OCI-LY3 (cell line): ENCODE results near the gene VWC2L.

Experiments
- H2AFZ ChIP-seq: fragments of 200-600, 300-600 bp; shearing (Covaris generic); 2 replicates; pipeline ENCODE4 v1.6.0; 2014; ENCODE audit warnings: antibody characterized with exemption, low read depth, low read length
- H3K27ac ChIP-seq: fragments of 200-600, 300-600 bp; sonication (generic); 2 replicates; pipeline ENCODE4 v1.5.1; 2014; ENCODE audit warnings: mild to moderate bottlenecking, low read length, moderate library complexity, mixed read lengths
- H3K27me3 ChIP-seq: fragments of 200-600, 300-600 bp; sonication (generic); 2 replicates; pipeline ENCODE4 v1.6.1; 2014; ENCODE audit warnings: low read depth, low read length, mixed read lengths
- H3K36me3 ChIP-seq: fragments of 200-600, 300-600 bp; sonication (generic); replicated peaks from 2 replicates; pipeline ENCODE3; 2014; ENCODE audit warnings: low read depth, low read length, mixed read lengths
- H3K4me1 ChIP-seq: fragments of 300-600, 200-600 bp; sonication (generic); 2 replicates; pipeline ENCODE4 v1.6.1; 2014; ENCODE audit warnings: low read length, mixed read lengths
- H3K4me2 ChIP-seq: fragments of 200-600, 300-600 bp; sonication (generic); 2 replicates; pipeline ENCODE4 v1.6.1; 2014; ENCODE audit warnings: low read length, mixed read lengths
- H3K4me3 ChIP-seq: fragments of 300-600, 200-600 bp; sonication (generic); 2 replicates; pipeline ENCODE4 v1.5.1; 2014; ENCODE audit warnings: antibody characterized with exemption, mild to moderate bottlenecking, low read length, moderate library complexity
- H3K79me2 ChIP-seq: fragments of 300-600, 200-600 bp; shearing (Covaris generic); 2 replicates; pipeline ENCODE4 v1.6.1; 2014; ENCODE audit warnings: mild to moderate bottlenecking, low read length, mixed read lengths
- H3K9ac ChIP-seq: fragments of 300-600, 200-600 bp; shearing (Covaris generic); 2 replicates; pipeline ENCODE4 v1.6.0; 2014; ENCODE audit warnings: mild to moderate bottlenecking, low read length, moderate library complexity
- H3K9me3 ChIP-seq: fragments of 200-600, 300-600 bp; shearing (Covaris generic); 2 replicates; pipeline ENCODE4 v1.6.1; 2014; ENCODE audit warnings: low read length, mixed read lengths; ENCODE audit not compliant: insufficient read depth
- H4K20me1 ChIP-seq: fragments of 200-600, 300-600 bp; sonication (generic); 2 replicates; pipeline ENCODE4 v1.6.1; 2016; ENCODE audit warnings: low read length, mixed read lengths; ENCODE audit not compliant: insufficient read depth
- EZH2phosphoT487 ChIP-seq: fragments of 200-600 bp; shearing (Covaris generic); IDR thresholded peaks from 2 replicates; pipeline ENCODE4 v1.6.1; 2018; ENCODE audit warnings: antibody characterized with exemption, mixed run types, low read depth
- TF ChIP-seq, protein P1 (sequence below): fragments of 200-600, 300-600 bp; sonication (generic); IDR thresholded peaks from 2 replicates; pipeline ENCODE4 v1.5.1; 2014; ENCODE audit warnings: antibody characterized with exemption, low read length, low read depth

The VWC2L gene

DNA sequence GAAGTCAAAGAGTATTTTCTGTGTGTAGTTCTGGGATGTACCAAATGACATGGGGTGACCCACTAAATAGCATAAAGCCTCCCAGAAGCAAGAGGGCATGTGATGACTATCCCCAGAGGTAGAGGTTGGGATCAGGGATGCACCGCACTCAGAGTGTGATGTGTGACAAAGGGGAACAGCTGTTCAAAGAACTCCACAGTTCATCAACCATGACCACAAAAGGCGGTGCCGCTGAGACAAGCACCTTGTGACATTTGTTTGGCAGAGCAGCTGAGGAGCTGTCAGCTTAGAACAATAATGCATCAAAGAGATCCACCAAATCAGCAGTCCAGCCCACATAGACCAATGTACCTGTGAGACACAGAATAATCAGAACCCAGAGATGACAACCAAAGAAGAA is 81.3 kb downstream of the VWC2L start:
- H3K4me1 ChIP-seq = no peaks in the 10 kb centered on the region
- no peak overlapping the region for H3K4me3 ChIP-seq
- no peak overlapping the region for H2AFZ ChIP-seq
- no peak overlapping the region for H3K9ac ChIP-seq
- no peaks in the 10 kb centered on the region for H3K36me3 ChIP-seq
- no peaks in the 10 kb centered on the region for H4K20me1 ChIP-seq
- no peaks in the 10 kb centered on the region for H3K27me3 ChIP-seq
- H3K4me2 ChIP-seq = no peak overlapping the region
- H3K9me3 ChIP-seq = no peaks in the 10 kb centered on the region
- H3K27ac ChIP-seq = no peak overlapping the region
- no peak for TF ChIP-seq EZH2phosphoT487
- TF ChIP-seq, protein P1, sequence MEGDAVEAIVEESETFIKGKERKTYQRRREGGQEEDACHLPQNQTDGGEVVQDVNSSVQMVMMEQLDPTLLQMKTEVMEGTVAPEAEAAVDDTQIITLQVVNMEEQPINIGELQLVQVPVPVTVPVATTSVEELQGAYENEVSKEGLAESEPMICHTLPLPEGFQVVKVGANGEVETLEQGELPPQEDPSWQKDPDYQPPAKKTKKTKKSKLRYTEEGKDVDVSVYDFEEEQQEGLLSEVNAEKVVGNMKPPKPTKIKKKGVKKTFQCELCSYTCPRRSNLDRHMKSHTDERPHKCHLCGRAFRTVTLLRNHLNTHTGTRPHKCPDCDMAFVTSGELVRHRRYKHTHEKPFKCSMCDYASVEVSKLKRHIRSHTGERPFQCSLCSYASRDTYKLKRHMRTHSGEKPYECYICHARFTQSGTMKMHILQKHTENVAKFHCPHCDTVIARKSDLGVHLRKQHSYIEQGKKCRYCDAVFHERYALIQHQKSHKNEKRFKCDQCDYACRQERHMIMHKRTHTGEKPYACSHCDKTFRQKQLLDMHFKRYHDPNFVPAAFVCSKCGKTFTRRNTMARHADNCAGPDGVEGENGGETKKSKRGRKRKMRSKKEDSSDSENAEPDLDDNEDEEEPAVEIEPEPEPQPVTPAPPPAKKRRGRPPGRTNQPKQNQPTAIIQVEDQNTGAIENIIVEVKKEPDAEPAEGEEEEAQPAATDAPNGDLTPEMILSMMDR = no peak
- no peaks in the 10 kb centered on the region for H3K79me2 ChIP-seq

GRCh38 chr2:214492608-214493007 is 81.8 kb downstream of the VWC2L start:
- H3K4me3 ChIP-seq = no peak overlapping the region
- no peaks in the 10 kb centered on the region for H4K20me1 ChIP-seq
- H3K27me3 ChIP-seq = no peaks in the 10 kb centered on the region
- H3K36me3 ChIP-seq = no peaks in the 10 kb centered on the region
- H3K4me1 ChIP-seq = no peaks in the 10 kb centered on the region
- H2AFZ ChIP-seq = no peak overlapping the region
- no peaks in the 10 kb centered on the region for H3K79me2 ChIP-seq
- no peak for TF ChIP-seq EZH2phosphoT487
- TF ChIP-seq, protein P1 = no peak
- no peak overlapping the region for H3K4me2 ChIP-seq
- no peak overlapping the region for H3K27ac ChIP-seq
- no peaks in the 10 kb centered on the region for H3K9me3 ChIP-seq
- H3K9ac ChIP-seq = no peak overlapping the region

DNA sequence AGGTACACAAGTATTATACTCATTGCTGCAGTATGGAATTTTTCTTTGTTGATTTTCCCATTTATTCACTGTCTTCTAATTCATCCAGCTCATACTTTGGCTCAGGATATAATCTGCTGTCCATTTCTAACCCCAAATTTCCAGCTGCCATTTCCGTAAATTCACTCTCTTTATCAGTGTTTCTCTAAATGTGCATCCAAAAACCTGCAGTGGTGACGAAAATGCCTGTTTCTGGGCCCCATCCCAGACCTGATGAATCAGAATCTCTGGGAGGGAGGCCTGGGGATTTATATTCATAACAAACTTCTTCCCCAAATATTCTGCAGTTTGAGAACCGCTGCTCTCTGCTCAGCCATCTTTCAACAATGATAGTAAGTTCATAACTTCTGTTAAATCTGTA is 86.6 kb downstream of the VWC2L start:
- H4K20me1 ChIP-seq = no peaks in the 10 kb centered on the region
- H3K4me1 ChIP-seq = peaks cover under 1% of the 10 kb centered on the region; the same call in 1 of the 2 replicates
- peak overlapping the region; percentile 46; the same call in 1 of the 2 replicates for H2AFZ ChIP-seq
- H3K36me3 ChIP-seq = no peaks in the 10 kb centered on the region
- no peaks in the 10 kb centered on the region for H3K27me3 ChIP-seq
- H3K27ac ChIP-seq = no peak overlapping the region
- no peak overlapping the region for H3K4me3 ChIP-seq
- H3K79me2 ChIP-seq = no peaks in the 10 kb centered on the region
- TF ChIP-seq, protein P1 = no peak
- no peak for TF ChIP-seq EZH2phosphoT487
- H3K4me2 ChIP-seq = no peak overlapping the region
- no peaks in the 10 kb centered on the region for H3K9me3 ChIP-seq
- no peak overlapping the region for H3K9ac ChIP-seq

DNA sequence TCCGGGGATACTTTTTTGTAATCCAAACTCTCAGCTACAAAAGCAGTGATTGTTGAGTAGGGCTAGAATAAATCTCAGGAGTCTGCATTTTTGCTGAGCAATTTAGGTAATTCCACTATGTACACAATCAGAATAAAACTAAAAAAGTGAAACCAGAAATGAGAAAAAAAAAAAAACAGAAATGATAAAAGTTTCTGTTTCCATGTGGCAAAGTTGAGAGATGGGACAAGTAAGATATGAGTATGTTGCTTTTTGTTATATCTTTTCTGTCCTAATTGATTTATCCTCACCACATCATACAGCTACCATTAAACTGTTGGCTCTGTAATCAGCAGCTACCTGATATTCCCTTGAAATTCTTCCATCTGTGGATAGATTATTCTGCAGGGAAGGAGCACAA is 92.7 kb downstream of the VWC2L start:
- H4K20me1 ChIP-seq = no peaks in the 10 kb centered on the region
- H3K4me1 ChIP-seq = peaks cover 18% of the 10 kb centered on the region
- no peak overlapping the region; the same call in 1 of the 2 replicates for H3K4me3 ChIP-seq
- TF ChIP-seq EZH2phosphoT487 = no peak
- TF ChIP-seq, protein P1 = no peak
- no peaks in the 10 kb centered on the region for H3K79me2 ChIP-seq
- H3K9me3 ChIP-seq = no peaks in the 10 kb centered on the region
- H3K9ac ChIP-seq = no peak overlapping the region
- H3K4me2 ChIP-seq = peak overlapping the region; percentile 52
- peak overlapping the region; percentile 34; the same call in 1 of the 2 replicates for H3K27ac ChIP-seq
- no peaks in the 10 kb centered on the region for H3K27me3 ChIP-seq
- no peaks in the 10 kb centered on the region for H3K36me3 ChIP-seq
- no peak overlapping the region for H2AFZ ChIP-seq
